Uterus (tissue), 4 donors: ENCODE measurements around the gene KRT7. TPM values are rescaled to one million over a fixed set of nuclear protein-coding genes. Genes with fewer than 3 reads are reported as not detected.

Experiments used
- DNase-seq, 2 donors: peaks; one replicate each; pipeline ENCODE4 v3.0.0-alpha.2; 2019 to 2020
- H3K27ac ChIP-seq, 2 donors: fragments of 200-600 bp; sonication (generic); 1 replicate in 1 of 2; 2 replicates in 1 of 2; pipeline ENCODE4 v1.5.1; 2016 to 2018
- H3K27me3 ChIP-seq, 2 donors: fragments of 200-600 bp; sonication (generic); one replicate each; pipeline ENCODE4 v1.5.1; 2018 to 2019; ENCODE audit warnings: control low read depth in 1 of 2
- H3K36me3 ChIP-seq, 2 donors: fragments of 200-600 bp; sonication (generic); one replicate each; pipeline ENCODE4 v1.5.1; 2019; ENCODE audit warnings: control low read depth in 1 of 2
- H3K4me1 ChIP-seq, 2 donors: fragments of 200-600 bp; sonication (generic); one replicate each; pipeline ENCODE4 v1.5.1; 2018 to 2019; ENCODE audit warnings: control low read depth in 1 of 2
- H3K4me3 ChIP-seq, 2 donors: fragments of 200-600 bp; sonication (generic); 1 replicate in 1 of 2; 2 replicates in 1 of 2; pipeline ENCODE4 v1.5.1; 2018 to 2019; ENCODE audit warnings: mild to moderate bottlenecking in 1 of 2
- H3K9me3 ChIP-seq, 2 donors: fragments of 200-600 bp; sonication (generic); one replicate each; pipeline ENCODE4 v1.5.1; 2019; ENCODE audit warnings: control low read depth in 1 of 2
- POLR2A ChIP-seq, 2 donors: fragments of 450-650 bp; IDR thresholded peaks; one replicate each; pipeline ENCODE4 v1.6.1; 2016; ENCODE audit warnings: antibody characterized with exemption in 2 of 2, mild to moderate bottlenecking in 1 of 2, moderate library complexity in 1 of 2
- intact Hi-C: fragments of 100-400 bp; cut with DNase I; formaldehyde crosslinking; loops from one replicate; pipeline ENCODE4 v1.15.1; 2023; ENCODE audit warnings: low total_unique reads
- total RNA-seq, 4 donors: library from RNA; depleted of rRNA in 3 of 4; stranded (reverse); fragments of >200 nt in 3 of 4; gene quantifications; one replicate each; pipeline versions ENCODE4 v1.1.0 to v1.2.4, GENCODE V29; 2014 to 2023
- TF ChIP-seq, protein P1 (sequence below), 4 experiments: fragments of 200-600 bp in 2 of 4; fragments of 450-650 bp in 2 of 4; sonication (generic) in 2 of 4; IDR thresholded peaks; one replicate each; pipeline ENCODE4 v1.5.1; 2016 to 2019; ENCODE audit warnings: antibody characterized with exemption in 4 of 4, mild to moderate bottlenecking in 2 of 4, moderate library complexity in 1 of 4
- donor health status: DM: yes; HTN: yes; CAD: no.

KRT7 gene
- total RNA-seq, 4 donors from 2014 or later = 2.1 to 51.2 (median 5.1) TPM; not detected in 1

DNA sequence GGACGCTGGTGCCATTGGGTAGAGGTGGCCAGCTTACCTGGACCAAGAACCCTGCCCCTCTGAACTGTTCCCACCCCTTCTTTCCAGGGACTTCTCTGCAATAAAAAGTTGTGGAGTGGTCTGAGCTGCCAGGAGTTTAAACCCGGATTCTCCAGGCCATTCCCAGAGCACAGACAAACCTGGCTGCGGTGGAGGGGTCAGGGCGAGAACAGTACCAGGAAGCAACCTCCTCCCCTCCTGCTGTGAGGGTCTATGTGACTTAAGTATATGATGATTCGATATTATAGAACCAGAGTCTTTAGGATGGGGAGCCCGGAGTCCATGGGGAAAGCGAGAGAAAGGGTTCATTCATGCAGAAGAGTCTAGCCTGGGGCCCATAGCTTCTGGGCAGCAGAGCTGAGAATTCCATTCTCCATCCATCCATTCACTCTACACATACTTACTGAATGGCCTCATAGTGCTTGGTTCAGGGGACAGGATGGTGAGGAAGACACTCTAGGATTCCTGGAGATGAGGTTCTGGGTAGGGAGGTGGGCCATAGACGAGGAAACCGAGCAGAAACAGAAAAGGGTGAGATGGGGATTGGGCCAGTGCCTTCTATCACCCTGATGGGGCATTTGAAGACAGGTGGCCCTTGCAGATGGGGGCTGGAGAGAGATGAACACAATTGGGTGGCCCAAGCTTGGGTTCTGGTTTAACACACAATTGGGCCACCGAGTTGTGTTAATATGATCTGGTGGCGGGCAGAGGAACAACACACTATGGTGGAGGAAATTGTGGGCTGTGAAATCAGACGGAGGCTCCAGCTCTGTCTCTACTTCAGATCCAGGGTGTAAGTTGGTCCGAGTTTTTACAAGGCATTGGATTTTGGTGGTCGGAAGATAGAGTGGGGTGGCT is 46.6 kb downstream of the KRT7 start:
- H3K27me3 ChIP-seq = no peaks in the 10 kb centered on the region
- H3K27ac ChIP-seq = peak overlapping the region in 1 of 2 donors; percentile 49
- DNase-seq = no peak
- H3K4me3 ChIP-seq = no peak overlapping the region
- no peaks in the 10 kb centered on the region for H3K36me3 ChIP-seq
- H3K4me1 ChIP-seq = no peaks in the 10 kb centered on the region
- TF ChIP-seq, protein P1, sequence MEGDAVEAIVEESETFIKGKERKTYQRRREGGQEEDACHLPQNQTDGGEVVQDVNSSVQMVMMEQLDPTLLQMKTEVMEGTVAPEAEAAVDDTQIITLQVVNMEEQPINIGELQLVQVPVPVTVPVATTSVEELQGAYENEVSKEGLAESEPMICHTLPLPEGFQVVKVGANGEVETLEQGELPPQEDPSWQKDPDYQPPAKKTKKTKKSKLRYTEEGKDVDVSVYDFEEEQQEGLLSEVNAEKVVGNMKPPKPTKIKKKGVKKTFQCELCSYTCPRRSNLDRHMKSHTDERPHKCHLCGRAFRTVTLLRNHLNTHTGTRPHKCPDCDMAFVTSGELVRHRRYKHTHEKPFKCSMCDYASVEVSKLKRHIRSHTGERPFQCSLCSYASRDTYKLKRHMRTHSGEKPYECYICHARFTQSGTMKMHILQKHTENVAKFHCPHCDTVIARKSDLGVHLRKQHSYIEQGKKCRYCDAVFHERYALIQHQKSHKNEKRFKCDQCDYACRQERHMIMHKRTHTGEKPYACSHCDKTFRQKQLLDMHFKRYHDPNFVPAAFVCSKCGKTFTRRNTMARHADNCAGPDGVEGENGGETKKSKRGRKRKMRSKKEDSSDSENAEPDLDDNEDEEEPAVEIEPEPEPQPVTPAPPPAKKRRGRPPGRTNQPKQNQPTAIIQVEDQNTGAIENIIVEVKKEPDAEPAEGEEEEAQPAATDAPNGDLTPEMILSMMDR (IDR thresholded peaks at IDR 0.05) = no peak
- TF ChIP-seq POLR2A (IDR thresholded peaks at IDR 0.05) = no peak
- intact Hi-C loops = no loop called here
- H3K9me3 ChIP-seq = no peaks in the 10 kb centered on the region

DNA sequence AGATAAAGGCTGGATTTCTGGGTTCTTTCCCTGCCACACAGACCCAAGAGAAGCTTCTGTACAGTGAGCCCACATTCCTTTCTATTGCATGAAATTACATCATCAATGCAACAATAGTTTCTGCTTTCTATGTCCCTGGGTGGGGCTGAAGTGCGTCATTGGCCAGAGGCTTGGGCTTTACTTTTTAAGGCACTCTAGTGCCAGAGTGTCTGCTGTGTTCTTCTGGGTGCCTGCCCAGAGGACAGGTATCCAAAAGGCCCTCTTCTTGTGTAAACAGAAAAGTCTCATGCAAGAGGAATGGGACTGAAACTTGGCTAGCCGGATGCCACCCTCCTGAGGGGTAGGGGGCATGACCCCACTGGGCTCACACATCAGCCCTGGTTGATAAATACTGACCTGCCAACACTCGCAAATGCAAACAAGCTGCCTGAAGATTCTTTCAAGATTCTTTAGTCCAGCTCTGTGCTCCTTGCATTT is 47.3 kb downstream of the KRT7 start:
- no peak overlapping the region for H3K4me3 ChIP-seq
- TF ChIP-seq POLR2A (IDR thresholded peaks at IDR 0.05) = no peak
- TF ChIP-seq, protein P1 (IDR thresholded peaks at IDR 0.05) = no peak
- intact Hi-C loops = no loop called here
- peak; percentile 36 to 56 for DNase-seq
- H3K4me1 ChIP-seq = no peaks in the 10 kb centered on the region
- no peaks in the 10 kb centered on the region for H3K36me3 ChIP-seq
- H3K9me3 ChIP-seq = no peaks in the 10 kb centered on the region
- H3K27ac ChIP-seq = peak overlapping the region; percentile 47 to 65
- H3K27me3 ChIP-seq = no peaks in the 10 kb centered on the region

- TF ChIP-seq, protein P1 (IDR thresholded peaks at IDR 0.05) = no peak
- no peak for TF ChIP-seq POLR2A (IDR thresholded peaks at IDR 0.05)
- Histone ChIP-seq H3K4me3 (no peak overlapping the region), H3K4me1 (no peaks in the 10 kb centered on the region), H3K27me3 (no peaks in the 10 kb centered on the region), H3K27ac (peak overlapping the region; percentile 47 to 65), H3K36me3 (no peaks in the 10 kb centered on the region), H3K9me3 (no peaks in the 10 kb centered on the region)
- peak; percentile 46 to 50 for DNase-seq
- intact Hi-C loops = no loop called here
Measured at GRCh38 chr12:52280796-52281560, 47.9 kb downstream of the KRT7 start.

GRCh38 chr12:52284562-52285171 is 51.6 kb downstream of the KRT7 start:
- TF ChIP-seq, protein P1 (IDR thresholded peaks at IDR 0.05) = no peak
- TF ChIP-seq POLR2A (IDR thresholded peaks at IDR 0.05) = no peak
- Histone ChIP-seq H3K36me3 (no peaks in the 10 kb centered on the region), H3K4me1 (no peaks in the 10 kb centered on the region), H3K27me3 (no peaks in the 10 kb centered on the region), H3K27ac (no peak overlapping the region), H3K9me3 (no peaks in the 10 kb centered on the region), H3K4me3 (no peak overlapping the region)
- DNase-seq = no peak
- intact Hi-C loops = no loop called here
